ENCODE results near the gene DDX24.

- TF ChIP-seq EP300 (IDR thresholded peaks at IDR 0.05; ENCODE audit: borderline replicate concordance in 1 of 2, low read depth in 2 of 2, low read length in 2 of 2): no peak
- no peak for TF ChIP-seq POLR2AphosphoS5 (IDR thresholded peaks at IDR 0.05; ENCODE audit: low read depth, low read length)
These were observed 77.6 kb downstream of the DDX24 start for GRCh38 chr14:94003397-94003796.
